Panc1 (cell line): ENCODE measurements around the gene TTC34.

Experiments used
- SIN3A ChIP-seq: IDR thresholded peaks from 2 replicates; pipeline ENCODE4 v1.6.1; 2012; ENCODE audit warnings: low read depth, mild to moderate bottlenecking, low read length, moderate library complexity, borderline replicate concordance; ENCODE audit not compliant: insufficient read depth
- TCF7L2 ChIP-seq: IDR thresholded peaks from 2 replicates; pipeline ENCODE4 v1.6.1; 2011; ENCODE audit warnings: mild to moderate bottlenecking, low read depth, low read length, inconsistent platforms
- TF ChIP-seq, protein P1 (sequence below): fragments of 450-650 bp; IDR thresholded peaks from 2 replicates; pipeline ENCODE4 v1.5.1; 2017; ENCODE audit warnings: mild to moderate bottlenecking
- TF ChIP-seq, protein P2 (sequence below), 2 experiments: IDR thresholded peaks; 2 replicates each; pipeline ENCODE4 v1.6.1; 2011 to 2012; ENCODE audit warnings: low read depth in 2 of 2, control low read depth in 1 of 2, low read length in 1 of 2, mild to moderate bottlenecking in 1 of 2, moderate library complexity in 1 of 2; ENCODE audit not compliant: insufficient read depth in 1 of 2

DNA sequence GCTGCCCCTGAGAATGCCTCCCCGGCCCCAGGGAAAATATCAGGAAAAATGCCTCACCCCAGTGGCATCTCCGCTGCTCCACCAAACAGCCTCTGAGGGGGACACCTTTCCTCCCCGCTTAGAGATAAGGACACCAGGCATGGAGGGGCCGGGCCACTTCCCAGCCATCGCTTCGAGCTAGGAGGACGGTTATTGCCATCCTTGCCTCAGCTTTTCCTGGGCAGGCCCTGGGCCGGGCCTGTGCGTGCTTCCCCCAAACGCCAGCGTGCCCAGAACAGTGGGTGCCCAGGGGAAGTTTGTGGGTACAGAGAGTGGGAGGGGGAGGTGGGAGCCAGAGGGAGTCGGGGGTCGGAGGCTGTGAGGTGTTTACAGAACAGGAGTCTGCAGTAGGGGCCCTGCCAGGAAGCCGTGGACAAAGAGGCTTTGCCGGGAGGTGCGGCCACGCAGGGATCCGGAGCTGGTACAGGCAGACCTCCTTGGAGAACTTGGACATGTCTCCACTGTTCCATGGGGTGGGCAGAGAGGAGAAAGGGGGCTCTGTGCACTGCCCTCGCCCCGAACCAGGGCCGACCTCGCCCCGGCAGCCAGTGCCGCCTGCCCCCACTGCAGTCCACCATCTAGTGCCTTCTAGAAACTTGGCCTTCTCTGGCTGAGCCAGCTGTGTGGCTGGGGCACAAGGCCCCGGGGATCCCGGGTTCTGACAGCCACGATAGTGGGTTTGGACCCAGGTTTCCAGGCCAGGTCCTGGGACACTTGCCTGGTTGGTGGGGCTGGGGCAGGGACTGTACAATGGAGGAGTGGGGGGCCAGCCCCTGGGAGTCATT, 33.5 kb upstream of the TTC34 start:
- TF ChIP-seq, protein P1, sequence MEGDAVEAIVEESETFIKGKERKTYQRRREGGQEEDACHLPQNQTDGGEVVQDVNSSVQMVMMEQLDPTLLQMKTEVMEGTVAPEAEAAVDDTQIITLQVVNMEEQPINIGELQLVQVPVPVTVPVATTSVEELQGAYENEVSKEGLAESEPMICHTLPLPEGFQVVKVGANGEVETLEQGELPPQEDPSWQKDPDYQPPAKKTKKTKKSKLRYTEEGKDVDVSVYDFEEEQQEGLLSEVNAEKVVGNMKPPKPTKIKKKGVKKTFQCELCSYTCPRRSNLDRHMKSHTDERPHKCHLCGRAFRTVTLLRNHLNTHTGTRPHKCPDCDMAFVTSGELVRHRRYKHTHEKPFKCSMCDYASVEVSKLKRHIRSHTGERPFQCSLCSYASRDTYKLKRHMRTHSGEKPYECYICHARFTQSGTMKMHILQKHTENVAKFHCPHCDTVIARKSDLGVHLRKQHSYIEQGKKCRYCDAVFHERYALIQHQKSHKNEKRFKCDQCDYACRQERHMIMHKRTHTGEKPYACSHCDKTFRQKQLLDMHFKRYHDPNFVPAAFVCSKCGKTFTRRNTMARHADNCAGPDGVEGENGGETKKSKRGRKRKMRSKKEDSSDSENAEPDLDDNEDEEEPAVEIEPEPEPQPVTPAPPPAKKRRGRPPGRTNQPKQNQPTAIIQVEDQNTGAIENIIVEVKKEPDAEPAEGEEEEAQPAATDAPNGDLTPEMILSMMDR, result no peak
- no peak for TF ChIP-seq SIN3A
- TF ChIP-seq, protein P2, sequence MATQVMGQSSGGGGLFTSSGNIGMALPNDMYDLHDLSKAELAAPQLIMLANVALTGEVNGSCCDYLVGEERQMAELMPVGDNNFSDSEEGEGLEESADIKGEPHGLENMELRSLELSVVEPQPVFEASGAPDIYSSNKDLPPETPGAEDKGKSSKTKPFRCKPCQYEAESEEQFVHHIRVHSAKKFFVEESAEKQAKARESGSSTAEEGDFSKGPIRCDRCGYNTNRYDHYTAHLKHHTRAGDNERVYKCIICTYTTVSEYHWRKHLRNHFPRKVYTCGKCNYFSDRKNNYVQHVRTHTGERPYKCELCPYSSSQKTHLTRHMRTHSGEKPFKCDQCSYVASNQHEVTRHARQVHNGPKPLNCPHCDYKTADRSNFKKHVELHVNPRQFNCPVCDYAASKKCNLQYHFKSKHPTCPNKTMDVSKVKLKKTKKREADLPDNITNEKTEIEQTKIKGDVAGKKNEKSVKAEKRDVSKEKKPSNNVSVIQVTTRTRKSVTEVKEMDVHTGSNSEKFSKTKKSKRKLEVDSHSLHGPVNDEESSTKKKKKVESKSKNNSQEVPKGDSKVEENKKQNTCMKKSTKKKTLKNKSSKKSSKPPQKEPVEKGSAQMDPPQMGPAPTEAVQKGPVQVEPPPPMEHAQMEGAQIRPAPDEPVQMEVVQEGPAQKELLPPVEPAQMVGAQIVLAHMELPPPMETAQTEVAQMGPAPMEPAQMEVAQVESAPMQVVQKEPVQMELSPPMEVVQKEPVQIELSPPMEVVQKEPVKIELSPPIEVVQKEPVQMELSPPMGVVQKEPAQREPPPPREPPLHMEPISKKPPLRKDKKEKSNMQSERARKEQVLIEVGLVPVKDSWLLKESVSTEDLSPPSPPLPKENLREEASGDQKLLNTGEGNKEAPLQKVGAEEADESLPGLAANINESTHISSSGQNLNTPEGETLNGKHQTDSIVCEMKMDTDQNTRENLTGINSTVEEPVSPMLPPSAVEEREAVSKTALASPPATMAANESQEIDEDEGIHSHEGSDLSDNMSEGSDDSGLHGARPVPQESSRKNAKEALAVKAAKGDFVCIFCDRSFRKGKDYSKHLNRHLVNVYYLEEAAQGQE (IDR thresholded peaks at IDR 0.05; ENCODE audit: insufficient read depth in 1 of 2, low read depth in 2 of 2, low read length in 1 of 2), result no peak
- TF ChIP-seq TCF7L2, result no peak
